ENCODE data around the gene SSX2. TPM values are rescaled to one million over a fixed set of nuclear protein-coding genes. Genes with fewer than 3 reads are reported as not detected.
"Not testable (repeated sequence)": the region's sequence is repeated elsewhere in the genome, so short reads cannot be mapped to it uniquely, and the experiment has no call there.

The SSX2 gene
- total RNA-seq (ENCODE audit: low replicate concordance), result not detected in 2 replicates
- long read RNA-seq, result 0 reads

DNA sequence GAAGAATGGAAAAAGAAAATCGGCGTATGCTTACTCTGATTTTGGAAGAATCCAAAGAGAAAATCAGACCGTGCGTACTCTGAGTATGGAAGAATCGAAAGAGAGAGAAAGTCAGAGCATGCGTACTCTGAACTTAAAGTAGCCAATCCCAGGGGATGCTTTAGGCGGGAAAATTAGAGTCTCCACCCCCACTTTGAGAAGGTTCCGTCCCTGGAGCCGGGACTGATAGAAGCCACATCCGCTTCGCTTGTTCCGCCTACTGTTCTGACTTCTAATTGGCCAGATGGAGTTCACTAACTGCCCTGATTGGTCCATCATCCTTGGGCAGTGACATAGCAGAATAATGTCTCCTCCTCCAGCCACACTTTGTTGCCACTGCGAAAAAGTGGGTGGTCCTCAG lies at the start of gene SSX2:
Gene SSX2, minus strand, starts transcription at position 101 of the 400 bp plus-strand sequence. CDS start 1,429 bp downstream, outside the sequence.
- not testable (repeated sequence) for H3K4me3 Mint-ChIP-seq; H3K27ac Mint-ChIP-seq; H3K9me3 Mint-ChIP-seq; DNase-seq (ENCODE audit: extremely low spot score, unreplicated experiment); H3K27me3 Mint-ChIP-seq; H3K36me3 Mint-ChIP-seq; H3K4me1 Mint-ChIP-seq (ENCODE audit: unreplicated experiment)

GRCh38 chrX:52750952-52751351 lies 44.0 kb upstream of the SSX2 start, which contains the start of gene SSX2B:
Gene SSX2B, plus strand, starts transcription at chrX:52751252. Its CDS starts 1,429 bp downstream, at chrX:52752681.
- not testable (repeated sequence) for H3K27ac Mint-ChIP-seq; H3K36me3 Mint-ChIP-seq; H3K27me3 Mint-ChIP-seq; H3K4me3 Mint-ChIP-seq; H3K4me1 Mint-ChIP-seq (ENCODE audit: unreplicated experiment); H3K9me3 Mint-ChIP-seq; DNase-seq (ENCODE audit: extremely low spot score, unreplicated experiment)

- not testable (repeated sequence) for H3K4me3 Mint-ChIP-seq; H3K27me3 Mint-ChIP-seq; H3K4me1 Mint-ChIP-seq (ENCODE audit: unreplicated experiment); H3K27ac Mint-ChIP-seq; DNase-seq (ENCODE audit: extremely low spot score, unreplicated experiment); H3K36me3 Mint-ChIP-seq; H3K9me3 Mint-ChIP-seq
These were observed 14.9 kb downstream of the SSX2 start for GRCh38 chrX:52692034-52692433.

DNA sequence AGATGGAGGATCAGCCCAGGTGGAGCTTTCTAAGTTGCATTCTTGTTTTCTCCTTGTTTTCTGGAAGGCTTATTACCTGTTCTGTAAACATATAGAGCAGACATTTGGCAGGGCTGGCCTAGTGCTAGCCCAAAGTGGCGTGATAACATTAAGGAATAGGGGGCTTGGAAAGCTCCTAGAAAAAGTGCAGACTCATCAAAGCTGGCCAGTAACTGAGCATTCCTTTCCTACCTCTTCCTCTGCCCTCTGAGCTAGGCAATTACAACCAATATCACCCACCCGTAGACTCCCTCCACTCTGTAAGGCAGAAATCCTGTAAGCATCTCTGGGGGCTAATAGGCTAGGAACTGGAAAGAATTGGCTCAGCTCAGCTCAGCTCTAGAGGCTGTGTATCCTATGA lies 44.8 kb downstream of the SSX2 start:
- H3K27ac Mint-ChIP-seq; H3K4me3 Mint-ChIP-seq; DNase-seq (ENCODE audit: extremely low spot score, unreplicated experiment); H3K4me1 Mint-ChIP-seq (ENCODE audit: unreplicated experiment); H3K9me3 Mint-ChIP-seq; H3K36me3 Mint-ChIP-seq; H3K27me3 Mint-ChIP-seq: not testable (repeated sequence)

- H3K4me1 Mint-ChIP-seq (ENCODE audit: unreplicated experiment); DNase-seq (ENCODE audit: extremely low spot score, unreplicated experiment); H3K9me3 Mint-ChIP-seq; H3K27me3 Mint-ChIP-seq; H3K36me3 Mint-ChIP-seq; H3K27ac Mint-ChIP-seq; H3K4me3 Mint-ChIP-seq: not testable (repeated sequence)
These were observed 51.5 kb downstream of the SSX2 start for GRCh38 chrX:52655475-52655874.

DNA sequence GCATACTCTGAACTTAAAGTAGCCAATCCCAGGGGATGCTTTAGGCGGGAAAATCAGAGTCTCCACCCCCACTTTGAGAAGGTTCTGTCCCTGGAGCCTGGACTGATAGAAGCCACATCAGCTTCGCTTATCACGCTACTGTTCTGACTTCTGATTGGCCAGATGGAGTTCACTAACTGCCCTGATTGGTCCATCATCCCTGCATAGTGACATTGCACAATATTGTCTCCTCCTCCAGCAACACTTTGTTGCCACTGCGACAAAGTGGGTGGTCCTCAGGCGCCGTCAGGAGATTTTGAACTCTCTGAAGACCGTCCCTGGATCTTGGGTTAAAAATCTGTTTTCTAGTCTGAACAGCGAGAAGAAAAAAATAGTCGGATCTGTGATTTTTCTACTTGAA lies 52.2 kb downstream of the SSX2 start, which contains the start of gene SSX7:
Gene SSX7, minus strand, starts transcription at position 101 of the 400 bp plus-strand sequence. CDS start 1,428 bp downstream, outside the sequence.
- not testable (repeated sequence) for H3K27me3 Mint-ChIP-seq; H3K36me3 Mint-ChIP-seq; H3K27ac Mint-ChIP-seq; H3K9me3 Mint-ChIP-seq; H3K4me3 Mint-ChIP-seq; DNase-seq (ENCODE audit: extremely low spot score, unreplicated experiment); H3K4me1 Mint-ChIP-seq (ENCODE audit: unreplicated experiment)

GRCh38 chrX:52650676-52651075 lies 56.3 kb downstream of the SSX2 start:
- not testable (repeated sequence) for H3K36me3 Mint-ChIP-seq; H3K4me1 Mint-ChIP-seq (ENCODE audit: unreplicated experiment); H3K4me3 Mint-ChIP-seq; H3K27ac Mint-ChIP-seq; DNase-seq (ENCODE audit: extremely low spot score, unreplicated experiment); H3K9me3 Mint-ChIP-seq; H3K27me3 Mint-ChIP-seq

- H3K4me3 Mint-ChIP-seq; DNase-seq (ENCODE audit: extremely low spot score, unreplicated experiment); H3K27ac Mint-ChIP-seq; H3K4me1 Mint-ChIP-seq (ENCODE audit: unreplicated experiment); H3K9me3 Mint-ChIP-seq; H3K27me3 Mint-ChIP-seq; H3K36me3 Mint-ChIP-seq: not testable (repeated sequence)
These were observed 58.0 kb downstream of the SSX2 start for GRCh38 chrX:52648956-52649355.

Other genes with a start within 250 kb of the SSX2 start
- not detected in 2 replicates for gene XAGE1A, start 211.4 kb downstream of the SSX2 start, total RNA-seq (ENCODE audit: low replicate concordance)
- not detected in 2 replicates for gene XAGE1B, start 190.1 kb downstream of the SSX2 start, total RNA-seq (ENCODE audit: low replicate concordance)
- not detected in 2 replicates for gene SSX7, start 52.3 kb downstream of the SSX2 start, total RNA-seq (ENCODE audit: low replicate concordance)
- gene SSX2B, start 44.1 kb upstream of the SSX2 start, total RNA-seq (ENCODE audit: low replicate concordance), result not detected in 2 replicates
- gene SPANXN5, start 90.2 kb upstream of the SSX2 start, total RNA-seq (ENCODE audit: low replicate concordance), result not detected in 2 replicates
- not detected in 2 replicates for gene XAGE5, start 104.1 kb upstream of the SSX2 start, total RNA-seq (ENCODE audit: low replicate concordance)
- not detected in 2 replicates for gene XAGE3, start 160.9 kb upstream of the SSX2 start, total RNA-seq (ENCODE audit: low replicate concordance)
- 14.0 and 20.1 TPM in 2 replicates for gene FAM156B, start 190.2 kb upstream of the SSX2 start, total RNA-seq (ENCODE audit: low replicate concordance)